ENCODE measurements around the gene PCDH9. TPM values are rescaled to one million over a fixed set of nuclear protein-coding genes. Genes with fewer than 3 reads are reported as not detected.

PCDH9 gene
- total and polyA plus RNA-seq, 2 donors: 0.72 to 28.2 TPM

- Histone ChIP-seq H3K4me3 (ENCODE audit: low read depth, low read length) (no peak overlapping the region), H3K27ac (ENCODE audit: low read depth) (no peak overlapping the region), H3K4me1 (ENCODE audit: insufficient read depth) (no peaks in the 10 kb centered on the region), H3K36me3 (ENCODE audit: insufficient read depth) (no peaks in the 10 kb centered on the region)
- no peak for DNase-seq (ENCODE audit: extremely low spot score)
- WGBS: 93% methylated on average over 4 of the region's 4 CpGs
These were observed 90.6 kb downstream of the PCDH9 start for GRCh38 chr13:67139551-67139950.

- Histone ChIP-seq H3K4me3 (ENCODE audit: low read depth, low read length) (no peak overlapping the region), H3K27ac (ENCODE audit: low read depth) (no peak overlapping the region), H3K4me1 (ENCODE audit: insufficient read depth) (no peaks in the 10 kb centered on the region), H3K36me3 (ENCODE audit: insufficient read depth) (no peaks in the 10 kb centered on the region)
- no peak for DNase-seq (ENCODE audit: extremely low spot score)
- whole genome bisulfite sequencing: 96% methylated on average over 4 of the region's 4 CpGs
These were observed 91.2 kb downstream of the PCDH9 start for GRCh38 chr13:67138970-67139369.

- DNase-seq (ENCODE audit: extremely low spot score): no peak
- H3K4me3 ChIP-seq (ENCODE audit: low read depth, low read length): no peak overlapping the region
- no peaks in the 10 kb centered on the region for H3K36me3 ChIP-seq (ENCODE audit: insufficient read depth)
- H3K27ac ChIP-seq (ENCODE audit: low read depth): no peak overlapping the region
- H3K4me1 ChIP-seq (ENCODE audit: insufficient read depth): no peaks in the 10 kb centered on the region
- WGBS: 48% methylated on average over 6 of the region's 6 CpGs
These were observed 92.9 kb downstream of the PCDH9 start for GRCh38 chr13:67137044-67137735.

- 88% methylated on average over 5 of the region's 5 CpGs for WGBS
- Histone ChIP-seq H3K36me3 (ENCODE audit: insufficient read depth) (no peaks in the 10 kb centered on the region), H3K4me3 (ENCODE audit: low read depth, low read length) (no peak overlapping the region), H3K27ac (ENCODE audit: low read depth) (no peak overlapping the region), H3K4me1 (ENCODE audit: insufficient read depth) (no peaks in the 10 kb centered on the region)
- no peak for DNase-seq (ENCODE audit: extremely low spot score)
These were observed 94.0 kb downstream of the PCDH9 start for GRCh38 chr13:67136157-67136556.

- WGBS: 70% methylated on average over 4 of the region's 4 CpGs
These were observed 94.8 kb downstream of the PCDH9 start for GRCh38 chr13:67135356-67135755.

GRCh38 chr13:67134417-67135129, 95.6 kb downstream of the PCDH9 start:
- no peak for DNase-seq (ENCODE audit: extremely low spot score)
- no peak overlapping the region for H3K27ac ChIP-seq (ENCODE audit: low read depth)
- 6% methylated on average over 7 of the region's 7 CpGs for WGBS

More at GRCh38 chr13:67135356-67135755, 94.8 kb downstream of the PCDH9 start:
- H3K36me3 ChIP-seq (ENCODE audit: insufficient read depth): no peaks in the 10 kb centered on the region
- H3K4me1 ChIP-seq (ENCODE audit: insufficient read depth): no peaks in the 10 kb centered on the region
- no peak overlapping the region for H3K27ac ChIP-seq (ENCODE audit: low read depth)
- no peak overlapping the region for H3K4me3 ChIP-seq (ENCODE audit: low read depth, low read length)
- DNase-seq (ENCODE audit: extremely low spot score): no peak

GRCh38 chr13:67133476-67133875, 96.7 kb downstream of the PCDH9 start:
- H3K4me3 ChIP-seq (ENCODE audit: low read depth, low read length): no peak overlapping the region
- WGBS: 88% methylated on average over 1 of the region's 1 CpG
- DNase-seq (ENCODE audit: extremely low spot score): no peak
- no peak overlapping the region for H3K27ac ChIP-seq (ENCODE audit: low read depth)
- no peaks in the 10 kb centered on the region for H3K36me3 ChIP-seq (ENCODE audit: insufficient read depth)
- no peaks in the 10 kb centered on the region for H3K4me1 ChIP-seq (ENCODE audit: insufficient read depth)

More at GRCh38 chr13:67134417-67135129, 95.6 kb downstream of the PCDH9 start:
- no peaks in the 10 kb centered on the region for H3K4me1 ChIP-seq (ENCODE audit: insufficient read depth)
- H3K4me3 ChIP-seq (ENCODE audit: low read depth, low read length): no peak overlapping the region
- no peaks in the 10 kb centered on the region for H3K36me3 ChIP-seq (ENCODE audit: insufficient read depth)

- Histone ChIP-seq H3K4me3 (ENCODE audit: low read depth, low read length) (no peak overlapping the region), H3K27ac (ENCODE audit: low read depth) (no peak overlapping the region), H3K36me3 (ENCODE audit: insufficient read depth) (no peaks in the 10 kb centered on the region), H3K4me1 (ENCODE audit: insufficient read depth) (no peaks in the 10 kb centered on the region)
- 97% methylated on average over 1 of the region's 1 CpG for WGBS
- no peak for DNase-seq (ENCODE audit: extremely low spot score)
These were observed 98.7 kb downstream of the PCDH9 start for GRCh38 chr13:67131393-67131792.

- 74% methylated on average over 5 of the region's 5 CpGs for WGBS
- Histone ChIP-seq H3K4me3 (ENCODE audit: low read depth, low read length) (no peak overlapping the region), H3K36me3 (ENCODE audit: insufficient read depth) (no peaks in the 10 kb centered on the region), H3K4me1 (ENCODE audit: insufficient read depth) (no peaks in the 10 kb centered on the region), H3K27ac (ENCODE audit: low read depth) (no peak overlapping the region)
- no peak for DNase-seq (ENCODE audit: extremely low spot score)
These were observed 99.7 kb downstream of the PCDH9 start for GRCh38 chr13:67130444-67130843.

- Histone ChIP-seq H3K36me3 (ENCODE audit: insufficient read depth) (no peaks in the 10 kb centered on the region), H3K4me3 (ENCODE audit: low read depth, low read length) (no peak overlapping the region), H3K4me1 (ENCODE audit: insufficient read depth) (no peaks in the 10 kb centered on the region), H3K27ac (ENCODE audit: low read depth) (no peak overlapping the region)
- 87% methylated on average over 3 of the region's 3 CpGs for WGBS
- no peak for DNase-seq (ENCODE audit: extremely low spot score)
These were observed 102.0 kb downstream of the PCDH9 start for GRCh38 chr13:67128136-67128535.

GRCh38 chr13:67125681-67126080, 104.5 kb downstream of the PCDH9 start:
- Histone ChIP-seq H3K36me3 (ENCODE audit: insufficient read depth) (no peaks in the 10 kb centered on the region), H3K4me3 (ENCODE audit: low read depth, low read length) (no peak overlapping the region)
- DNase-seq (ENCODE audit: extremely low spot score): no peak

GRCh38 chr13:67123165-67123564, 107.0 kb downstream of the PCDH9 start:
- no peak for DNase-seq (ENCODE audit: extremely low spot score)
- WGBS: 31% methylated on average over 3 of the region's 3 CpGs

More at GRCh38 chr13:67125681-67126080, 104.5 kb downstream of the PCDH9 start:
- no peak overlapping the region for H3K27ac ChIP-seq (ENCODE audit: low read depth)
- H3K4me1 ChIP-seq (ENCODE audit: insufficient read depth): no peaks in the 10 kb centered on the region

GRCh38 chr13:67122251-67122650, 107.9 kb downstream of the PCDH9 start:
- Histone ChIP-seq H3K4me3 (ENCODE audit: low read depth, low read length) (no peak overlapping the region), H3K27ac (ENCODE audit: low read depth) (no peak overlapping the region), H3K36me3 (ENCODE audit: insufficient read depth) (no peaks in the 10 kb centered on the region), H3K4me1 (ENCODE audit: insufficient read depth) (no peaks in the 10 kb centered on the region)
- 70% methylated on average over 6 of the region's 6 CpGs for WGBS
- DNase-seq (ENCODE audit: extremely low spot score): no peak

More at GRCh38 chr13:67123165-67123564, 107.0 kb downstream of the PCDH9 start:
- Histone ChIP-seq H3K36me3 (ENCODE audit: insufficient read depth) (no peaks in the 10 kb centered on the region), H3K4me1 (ENCODE audit: insufficient read depth) (no peaks in the 10 kb centered on the region), H3K4me3 (ENCODE audit: low read depth, low read length) (no peak overlapping the region), H3K27ac (ENCODE audit: low read depth) (no peak overlapping the region)

- Histone ChIP-seq H3K4me3 (ENCODE audit: low read depth, low read length) (no peak overlapping the region), H3K27ac (ENCODE audit: low read depth) (no peak overlapping the region), H3K36me3 (ENCODE audit: insufficient read depth) (no peaks in the 10 kb centered on the region), H3K4me1 (ENCODE audit: insufficient read depth) (no peaks in the 10 kb centered on the region)
- no peak for DNase-seq (ENCODE audit: extremely low spot score)
- 50% methylated on average over 6 of the region's 6 CpGs for WGBS
These were observed 109.1 kb downstream of the PCDH9 start for GRCh38 chr13:67120872-67121531.

All from urinary bladder (tissue), 4 donors.